Measurements from ENCODE around the gene OLFML1.

The OLFML1 gene

DNA sequence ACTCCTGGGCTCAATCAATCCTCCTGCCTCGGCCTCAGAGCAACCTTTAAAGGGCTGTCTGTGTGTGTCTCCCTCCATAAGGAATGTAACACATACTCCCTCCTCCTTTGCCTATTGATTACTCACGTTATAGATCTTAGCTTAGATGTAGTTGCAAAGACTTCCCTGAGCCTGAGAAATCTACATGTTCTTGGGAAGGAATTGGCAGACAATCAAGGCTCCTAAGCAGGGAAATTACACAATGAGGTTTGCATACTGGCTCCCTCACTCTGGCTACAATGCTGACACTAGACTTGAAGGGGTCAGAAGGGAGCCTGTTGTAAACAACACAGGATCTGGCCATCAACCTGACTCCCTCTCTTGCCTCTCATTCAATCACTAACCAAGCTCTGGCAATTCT lies 5.2 kb upstream of the OLFML1 start:
- DNase-seq (ENCODE audit: low spot score): no peak

DNA sequence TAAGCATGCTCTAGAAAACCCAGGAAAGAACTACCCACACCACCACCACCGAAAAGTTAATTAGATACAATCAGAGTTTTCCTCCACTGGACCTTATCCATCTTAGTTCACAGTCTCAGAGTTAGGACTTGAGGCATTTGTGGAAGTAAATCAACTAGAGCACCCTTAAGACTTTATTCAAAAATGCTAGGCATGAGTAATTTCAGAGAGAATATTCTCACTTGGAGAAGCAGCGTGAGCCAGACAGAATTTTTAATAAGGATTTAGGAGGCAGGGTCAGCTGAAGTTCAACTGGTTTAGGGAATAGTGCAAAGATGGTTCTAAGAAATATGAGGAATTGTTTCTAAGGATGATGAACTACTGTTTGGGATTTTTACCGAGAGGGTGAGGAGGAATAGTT lies 1.2 kb upstream of the OLFML1 start:
- DNase-seq (ENCODE audit: low spot score): no peak

DNA sequence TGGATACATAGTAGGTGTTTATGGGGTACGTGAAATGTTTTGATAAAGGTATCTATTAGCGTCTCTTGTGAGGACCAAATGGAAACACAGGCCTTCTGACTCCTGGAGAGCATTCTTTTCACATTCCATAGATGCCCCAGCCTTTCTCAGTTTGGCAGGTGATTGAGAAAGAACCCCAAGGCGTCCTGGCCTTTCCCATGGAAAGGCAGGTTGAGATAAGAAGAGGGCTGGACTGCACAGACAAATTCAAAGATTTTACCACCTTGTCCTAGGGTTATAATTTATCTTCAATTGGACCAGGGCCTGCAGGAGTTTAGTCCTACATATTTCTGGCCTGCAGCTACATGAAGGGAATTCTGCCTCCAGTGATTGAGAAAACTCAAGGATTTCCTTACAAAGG lies 661 bp upstream of the OLFML1 start:
- DNase-seq (ENCODE audit: low spot score): no peak

DNA sequence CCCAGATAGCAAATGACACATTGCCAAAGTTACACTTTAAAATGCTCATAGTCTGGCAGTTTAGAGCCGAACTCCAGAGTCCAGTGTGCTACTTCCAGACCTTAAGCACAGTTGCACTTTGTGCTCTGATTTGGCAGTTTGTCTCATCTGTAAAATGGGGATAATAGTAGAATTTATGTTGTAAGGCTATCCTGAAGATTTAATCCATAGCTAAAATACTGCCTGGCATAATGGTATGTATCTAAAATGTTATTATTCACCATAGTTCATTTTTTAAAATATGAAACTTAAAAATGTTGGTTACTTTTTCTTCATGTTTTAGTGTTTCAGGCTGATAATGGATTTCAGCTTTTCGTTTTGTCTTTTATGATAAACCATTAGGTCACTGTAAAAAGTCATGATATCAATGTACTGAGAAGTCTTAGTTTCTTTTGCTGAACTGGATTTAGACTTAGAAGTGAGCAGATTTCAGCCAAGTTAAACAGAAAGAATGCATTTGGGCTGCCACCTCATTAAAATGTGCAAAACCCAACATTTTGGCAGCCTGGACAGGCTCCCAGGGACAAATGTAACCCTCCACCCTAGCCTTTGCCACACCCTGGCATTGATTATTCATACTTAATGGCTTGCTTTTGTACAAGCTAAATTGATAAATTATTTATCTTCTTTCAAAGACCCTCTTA lies 933 bp downstream of the OLFML1 start:
- no peak for DNase-seq (ENCODE audit: low spot score)

DNA sequence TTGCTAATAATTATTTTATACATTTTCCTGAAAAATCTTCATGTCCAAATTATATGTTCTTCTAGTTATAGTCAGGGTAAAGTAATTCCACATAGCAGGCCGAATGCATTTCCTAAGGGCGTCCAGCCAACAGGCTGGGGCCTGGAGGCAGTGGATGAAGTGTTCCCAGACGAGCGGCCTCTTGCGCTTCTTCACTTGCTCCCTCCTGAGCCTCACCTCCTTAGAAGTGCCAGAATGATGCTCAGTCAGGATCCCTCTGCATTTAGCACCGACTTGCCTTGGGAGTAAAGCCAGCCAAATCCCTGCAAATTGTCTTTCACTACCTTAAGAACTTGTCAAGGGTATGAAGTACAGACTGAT lies 1.5 kb downstream of the OLFML1 start:
- no peak for DNase-seq (ENCODE audit: low spot score)

DNA sequence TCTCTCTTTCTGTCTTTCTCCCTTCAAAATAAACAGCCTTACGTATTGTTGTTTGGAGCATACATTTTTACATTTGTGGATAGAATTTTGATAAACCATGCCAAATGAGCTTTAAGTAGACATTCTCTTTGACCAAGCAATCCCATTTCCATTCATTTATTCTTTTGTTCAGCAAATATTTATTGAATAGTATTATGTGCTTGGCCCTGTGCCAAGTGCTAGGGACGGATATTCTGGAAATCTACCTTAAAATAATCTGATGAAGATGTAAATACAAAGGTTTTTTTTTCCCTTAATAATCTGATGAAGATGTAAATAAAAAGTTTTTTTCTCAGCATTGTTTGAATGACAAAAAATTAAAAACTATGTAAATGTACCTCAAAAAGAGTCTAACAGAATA lies 2.1 kb downstream of the OLFML1 start:
- no peak for DNase-seq (ENCODE audit: low spot score)

DNA sequence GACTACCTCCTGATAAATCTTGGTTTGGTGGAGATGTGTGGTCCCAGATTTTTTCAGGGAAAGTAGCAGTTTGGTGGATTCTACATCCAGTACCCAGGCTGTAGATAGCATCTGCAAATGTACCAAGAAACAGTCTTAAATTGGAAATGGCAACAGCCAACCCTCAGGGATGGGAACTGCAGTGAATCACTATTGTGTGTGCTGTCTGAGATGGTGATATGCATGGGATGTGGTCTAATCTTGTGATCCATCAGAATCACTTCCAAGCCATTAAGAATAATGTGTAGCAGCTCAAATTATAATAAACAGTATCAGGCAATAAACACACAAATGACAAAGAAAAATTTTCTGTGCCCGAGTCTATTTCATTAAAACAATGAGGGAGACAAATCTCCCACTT lies 3.4 kb downstream of the OLFML1 start:
- no peak for DNase-seq (ENCODE audit: low spot score)

DNA sequence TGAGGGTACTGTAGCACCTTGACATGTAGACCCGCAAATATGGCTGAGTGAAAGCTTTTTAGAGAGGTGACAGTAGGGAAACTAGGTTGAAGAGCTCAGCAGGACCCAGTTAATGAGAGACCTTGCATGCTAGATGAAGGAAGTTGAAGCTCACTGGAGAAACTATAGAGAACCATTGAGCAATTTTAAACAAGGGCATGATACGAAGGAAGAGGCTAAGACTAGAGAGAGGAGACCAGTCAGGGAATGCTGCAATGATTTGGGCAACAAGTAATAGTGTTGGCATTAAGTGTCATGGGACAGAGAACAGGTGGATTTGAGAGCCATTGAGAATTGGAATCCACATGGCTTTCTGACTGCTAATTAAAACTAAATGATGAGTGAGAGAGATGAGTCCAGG lies 4.1 kb downstream of the OLFML1 start:
- DNase-seq (ENCODE audit: low spot score): no peak

DNA sequence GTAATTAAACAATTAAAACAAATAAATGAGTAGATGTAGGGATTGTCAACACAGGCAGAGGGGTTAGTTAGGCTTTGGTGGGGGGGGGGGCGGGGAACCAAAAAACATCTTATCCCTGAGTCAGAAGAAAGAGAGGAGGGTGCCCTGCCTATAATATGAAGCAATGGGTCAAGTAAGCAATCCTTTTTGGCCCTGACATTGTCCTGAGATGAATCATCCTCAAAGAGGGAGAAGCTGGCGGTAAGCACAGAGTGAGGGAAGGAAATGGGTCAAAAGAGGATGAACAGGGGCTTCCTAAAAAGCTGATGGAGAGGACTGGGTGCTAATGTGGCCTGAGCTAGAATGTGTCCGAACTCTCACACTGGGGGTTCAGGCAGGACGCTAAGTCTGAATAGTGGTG lies 4.7 kb downstream of the OLFML1 start:
- peak; percentile 62 for DNase-seq (ENCODE audit: low spot score)

DNA sequence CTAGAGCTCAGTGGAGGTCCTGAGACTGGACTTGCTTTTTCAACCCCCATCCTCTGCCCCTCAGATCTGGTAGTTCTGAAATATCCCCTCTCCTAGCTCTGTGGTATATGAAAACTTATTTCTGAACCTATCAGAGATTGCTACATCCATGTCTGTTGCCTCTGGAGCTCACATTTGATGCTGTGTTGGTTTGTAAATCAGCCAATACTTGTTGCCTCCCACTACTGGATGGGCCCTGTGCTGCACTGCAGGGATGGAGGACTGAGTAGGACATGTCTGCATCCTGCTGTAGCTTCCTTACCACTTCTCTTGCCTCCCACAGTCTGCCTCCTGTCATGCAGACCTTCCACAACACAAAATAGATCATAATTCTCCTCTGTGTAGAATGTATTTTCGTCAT lies 5.2 kb downstream of the OLFML1 start:
- DNase-seq (ENCODE audit: low spot score): no peak

DNA sequence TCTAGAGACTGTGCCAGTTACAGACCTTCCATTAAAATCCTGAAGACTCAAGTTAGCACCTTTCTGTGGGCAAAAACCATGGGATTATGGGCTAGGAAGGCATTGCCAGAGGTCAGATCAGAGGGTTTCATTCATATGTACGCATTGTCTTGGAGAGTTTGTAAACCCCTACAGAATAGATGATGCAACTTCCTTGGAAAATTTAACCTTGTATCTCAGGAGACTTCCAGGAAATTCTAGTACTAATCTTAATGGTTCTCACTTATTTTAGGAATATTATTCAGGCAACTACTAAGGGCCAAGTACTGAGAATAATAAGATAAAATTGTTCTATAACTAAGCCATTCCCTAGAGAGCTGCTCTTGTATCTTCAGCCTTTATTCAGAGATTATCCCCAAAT lies 6.9 kb downstream of the OLFML1 start:
- no peak for DNase-seq (ENCODE audit: low spot score)

DNA sequence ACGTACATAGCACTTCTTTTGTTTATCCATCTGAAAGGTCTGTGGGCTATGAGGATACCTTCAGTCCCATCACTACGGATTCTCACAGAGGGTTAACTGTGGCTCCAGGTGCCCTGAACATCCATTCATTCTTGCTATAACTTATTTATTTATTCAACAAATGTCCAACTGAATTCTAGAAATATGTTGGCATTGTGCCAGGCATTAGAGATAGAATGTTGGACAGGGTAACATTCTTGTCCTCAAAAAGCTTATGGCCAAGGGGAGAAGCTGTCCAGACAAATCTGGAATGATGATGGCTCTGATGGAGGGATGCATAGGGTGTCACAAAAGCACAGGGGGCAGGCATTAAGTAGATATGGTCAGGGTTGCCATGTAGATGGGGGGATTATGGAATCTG lies 8.4 kb downstream of the OLFML1 start:
- no peak for DNase-seq (ENCODE audit: low spot score)

DNA sequence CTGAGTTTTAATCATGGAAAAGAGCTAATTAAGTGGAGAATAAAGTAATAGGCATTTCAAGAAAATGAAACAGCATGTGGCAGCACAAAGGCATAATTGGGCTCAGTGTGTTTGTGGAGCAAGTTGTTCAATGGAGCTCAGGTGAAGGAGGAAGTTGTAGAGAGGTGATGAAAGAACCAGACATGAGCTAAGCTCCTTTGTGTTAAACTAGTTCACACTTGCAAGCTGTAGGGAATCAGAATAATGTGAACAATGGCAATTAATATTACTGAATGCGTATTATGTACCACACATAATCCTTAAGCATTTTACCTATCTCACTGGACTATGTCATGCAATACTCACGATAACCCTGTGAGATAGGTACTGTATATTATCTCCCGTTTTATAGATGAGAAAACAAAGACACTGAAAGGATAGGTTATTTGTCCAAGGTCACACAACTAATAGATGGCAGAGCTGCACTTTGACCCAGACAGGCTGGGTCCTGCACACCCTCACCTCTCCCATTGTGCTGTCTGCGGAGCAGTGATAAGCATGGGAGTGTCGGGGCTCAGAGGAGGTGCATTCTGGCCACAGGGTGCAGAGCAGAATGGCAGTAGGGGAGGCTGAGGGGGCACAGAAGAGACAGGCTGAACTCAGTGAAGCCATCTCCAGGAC lies 8.9 kb downstream of the OLFML1 start:
- DNase-seq (ENCODE audit: low spot score): no peak

DNA sequence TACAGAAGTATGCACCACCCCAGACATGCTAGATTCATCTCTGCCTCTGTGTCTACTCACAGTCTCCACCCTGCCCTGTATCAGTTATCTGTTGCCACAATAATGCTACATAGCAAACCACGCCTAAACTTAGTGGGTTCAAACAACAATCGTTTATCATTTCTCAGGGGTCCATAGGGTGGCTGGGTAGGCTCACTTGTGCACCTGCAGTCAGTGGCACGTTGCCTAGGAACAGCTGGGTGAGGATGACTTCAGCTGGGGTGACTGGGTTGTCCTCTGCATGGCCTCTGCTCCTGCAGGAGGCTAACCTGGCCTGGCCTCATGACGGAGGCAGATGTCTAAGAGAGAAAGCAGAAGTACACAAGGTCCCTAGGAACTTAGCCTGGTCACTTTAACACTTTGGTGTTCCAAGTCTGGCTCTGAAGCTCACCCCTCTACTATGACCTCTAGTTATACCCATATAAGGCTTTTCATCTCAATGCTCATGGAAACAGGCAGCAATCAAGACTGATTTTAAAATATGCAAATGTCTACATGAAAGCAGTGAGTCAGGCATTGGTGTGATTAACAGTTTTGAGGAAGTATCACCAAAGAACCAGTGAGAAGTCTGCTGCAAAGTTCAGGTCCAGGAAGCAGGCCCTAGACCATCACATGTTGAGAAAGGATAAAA lies 10.7 kb downstream of the OLFML1 start:
- DNase-seq (ENCODE audit: low spot score): no peak

DNA sequence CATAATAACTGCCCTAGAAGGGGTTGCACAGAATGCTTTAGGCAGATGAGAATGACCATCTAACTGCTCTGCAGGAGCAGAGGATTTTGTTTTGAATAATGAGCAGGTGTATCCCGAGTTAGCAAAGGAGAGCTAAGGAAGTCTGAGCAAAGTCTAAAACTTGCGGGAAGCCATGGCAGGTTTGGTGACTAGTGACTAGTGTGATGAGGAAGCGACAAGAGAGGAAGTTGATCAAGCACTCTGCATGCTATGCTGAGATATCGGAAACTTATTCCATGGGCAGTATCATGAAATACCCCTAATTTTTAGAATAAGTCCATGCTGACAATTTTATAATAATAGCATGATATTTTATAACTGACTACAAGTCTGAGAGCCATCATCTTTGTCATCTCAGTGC lies 12.9 kb downstream of the OLFML1 start:
- no peak for DNase-seq (ENCODE audit: low spot score)

DNA sequence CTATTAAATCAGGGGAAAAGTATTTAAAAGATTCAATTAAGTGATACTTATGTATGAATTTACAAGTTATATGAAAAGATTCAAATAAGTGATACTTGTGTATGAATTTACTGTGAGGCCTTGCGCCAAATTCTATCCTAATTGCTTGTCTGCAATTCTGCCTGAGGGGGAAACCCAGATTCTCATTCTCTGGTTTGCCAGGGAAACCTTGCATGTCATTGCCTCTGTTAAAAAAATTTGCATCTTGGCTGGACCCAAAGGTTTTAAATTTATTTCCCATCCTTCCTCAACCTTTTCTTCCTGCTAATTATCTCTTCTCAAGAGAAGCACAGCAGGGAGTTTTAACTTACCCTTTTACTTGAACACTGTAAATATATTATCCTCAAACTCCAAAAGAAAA lies 13.8 kb downstream of the OLFML1 start:
- no peak for DNase-seq (ENCODE audit: low spot score)

DNA sequence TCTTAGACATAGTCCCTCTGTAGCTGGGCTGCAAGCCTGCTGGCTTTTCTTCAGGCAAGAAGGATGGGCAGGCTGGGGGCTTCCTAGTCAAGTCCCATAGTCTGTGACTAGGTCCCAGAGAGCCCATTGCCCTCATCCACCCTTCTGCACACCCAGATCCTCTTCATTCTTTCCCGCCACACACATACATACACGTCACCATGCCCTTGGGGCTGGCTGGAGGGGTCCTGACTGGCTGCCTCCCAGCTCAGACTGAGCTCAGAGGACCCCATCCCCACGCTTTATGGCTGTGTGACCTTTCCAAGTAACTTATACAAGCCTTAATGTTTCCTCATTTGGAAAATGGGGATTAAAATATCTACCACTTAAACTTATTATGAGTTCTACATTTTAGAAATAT lies 14.9 kb downstream of the OLFML1 start:
- DNase-seq (ENCODE audit: low spot score): no peak

DNA sequence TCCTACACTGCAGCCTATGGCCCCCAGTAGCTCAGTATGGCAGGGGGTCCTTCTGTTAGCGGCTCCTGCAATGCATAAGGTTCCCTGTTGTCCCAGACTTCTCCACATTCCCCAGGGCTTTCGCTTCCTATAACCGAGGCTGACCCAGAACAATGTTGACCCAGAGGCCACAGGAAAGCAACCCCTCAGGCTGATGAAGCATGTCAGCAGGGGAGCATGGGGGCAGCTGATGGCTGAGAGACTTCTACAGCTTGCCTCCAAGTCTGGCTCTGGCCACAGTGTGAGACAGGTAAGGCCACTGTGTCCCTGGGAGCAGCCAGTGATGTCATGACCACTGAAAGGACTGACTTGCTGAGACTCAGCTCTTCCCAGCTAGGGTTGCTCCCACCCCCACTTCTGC lies 15.9 kb downstream of the OLFML1 start:
- no peak for DNase-seq (ENCODE audit: low spot score)

DNA sequence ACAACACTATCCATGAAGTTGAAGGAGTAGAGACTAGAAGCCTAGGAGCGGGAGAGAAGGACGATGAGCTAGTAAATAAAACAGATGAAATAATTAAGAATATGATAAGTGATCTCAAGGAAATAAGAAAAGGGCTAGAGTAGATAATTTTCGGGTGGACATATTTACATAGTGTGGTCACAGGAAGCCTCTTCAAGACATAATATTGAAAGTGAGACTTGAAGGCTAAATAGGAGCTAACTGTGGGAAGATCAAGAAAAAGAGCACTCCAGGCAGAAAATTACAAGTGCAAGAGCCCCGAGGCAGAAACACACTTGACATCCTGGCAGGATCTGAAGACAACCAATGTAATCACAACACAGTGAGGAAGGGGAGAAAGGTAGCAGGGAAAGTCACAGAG lies 16.6 kb downstream of the OLFML1 start:
- DNase-seq (ENCODE audit: low spot score): no peak

DNA sequence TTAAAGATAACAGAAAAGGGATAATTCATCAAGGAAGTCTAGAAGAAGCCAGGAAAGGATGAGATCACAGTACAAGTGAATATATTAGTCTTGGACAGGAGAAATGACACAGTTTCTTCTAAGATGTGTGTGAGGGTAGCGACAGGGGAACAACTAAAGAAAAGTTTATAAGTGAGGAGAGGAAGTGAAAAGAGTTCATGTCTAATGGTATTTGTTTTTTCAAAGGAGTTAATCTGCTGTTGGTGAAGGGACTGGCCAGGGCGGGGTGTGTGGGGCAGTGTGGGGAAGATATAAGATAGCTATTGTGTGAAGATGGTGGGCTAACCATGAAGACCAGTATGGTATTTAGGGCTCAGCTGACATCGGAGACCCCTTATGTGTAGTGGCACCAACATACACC lies 20.9 kb downstream of the OLFML1 start:
- DNase-seq (ENCODE audit: low spot score): no peak

DNA sequence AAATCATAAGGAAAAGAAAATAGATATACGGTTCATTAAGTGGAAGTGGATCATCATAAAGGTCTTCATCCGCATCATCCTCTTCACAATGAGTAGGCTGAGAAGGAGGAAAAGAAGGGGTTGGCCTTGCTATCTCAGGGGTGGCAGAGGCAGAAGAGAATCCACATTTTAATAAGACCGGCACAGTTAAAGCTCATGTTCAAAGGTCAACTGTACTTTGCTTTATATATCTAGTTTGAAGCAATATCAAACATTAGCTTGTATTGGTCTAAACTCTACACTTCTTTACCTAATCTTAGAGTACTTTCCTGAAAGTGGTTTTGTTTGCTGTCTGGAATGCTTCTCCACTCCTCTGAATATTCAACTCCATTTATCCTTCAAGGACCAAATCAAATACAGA lies 22.8 kb downstream of the OLFML1 start:
- DNase-seq (ENCODE audit: low spot score): no peak

DNA sequence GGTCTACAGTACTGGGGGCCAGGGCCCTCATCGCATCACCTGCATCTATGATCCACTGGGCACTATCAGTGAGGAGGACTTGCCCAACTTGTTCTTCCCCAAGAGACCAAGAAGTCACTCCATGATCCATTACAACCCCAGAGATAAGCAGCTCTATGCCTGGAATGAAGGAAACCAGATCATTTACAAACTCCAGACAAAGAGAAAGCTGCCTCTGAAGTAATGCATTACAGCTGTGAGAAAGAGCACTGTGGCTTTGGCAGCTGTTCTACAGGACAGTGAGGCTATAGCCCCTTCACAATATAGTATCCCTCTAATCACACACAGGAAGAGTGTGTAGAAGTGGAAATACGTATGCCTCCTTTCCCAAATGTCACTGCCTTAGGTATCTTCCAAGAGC lies 24.7 kb downstream of the OLFML1 start:
- DNase-seq (ENCODE audit: low spot score): no peak

DNA sequence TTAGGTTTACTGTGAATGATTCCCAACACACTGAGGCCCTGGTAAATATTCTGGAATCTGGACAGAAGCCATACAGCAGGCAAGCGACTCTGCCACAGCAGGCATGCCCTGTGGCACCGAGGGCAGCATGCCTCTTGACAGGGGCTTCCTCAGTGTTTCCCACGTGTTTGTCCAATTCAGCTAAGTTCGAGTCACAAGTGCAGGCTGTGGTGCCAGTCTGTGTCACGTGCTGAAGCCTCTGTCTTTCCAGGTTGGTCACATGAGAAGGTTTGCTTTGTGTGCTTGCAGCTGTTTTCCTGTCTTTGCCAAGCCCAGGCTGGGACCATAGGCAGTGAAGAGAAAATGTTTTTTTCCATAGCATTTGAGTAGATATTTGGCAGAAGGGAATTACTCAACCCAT lies 26.1 kb downstream of the OLFML1 start:
- DNase-seq (ENCODE audit: low spot score): no peak
